Activated effector memory CD4-positive, alpha-beta T cell treated with anti-CD3 and anti-CD28 coated beads, Interleukin-2, amount 50 U/mL, for 16 hours (primary cell): ENCODE measurements around the gene PKD1.
"Not testable (repeated sequence)": the region's sequence is repeated elsewhere in the genome, so short reads cannot be mapped to it uniquely, and the experiment has no call there.

ENCODE experiments used
- DNase-seq: peaks from one replicate; pipeline ENCODE4 v3.0.0-alpha.2; 2020

Gene PKD1

DNA sequence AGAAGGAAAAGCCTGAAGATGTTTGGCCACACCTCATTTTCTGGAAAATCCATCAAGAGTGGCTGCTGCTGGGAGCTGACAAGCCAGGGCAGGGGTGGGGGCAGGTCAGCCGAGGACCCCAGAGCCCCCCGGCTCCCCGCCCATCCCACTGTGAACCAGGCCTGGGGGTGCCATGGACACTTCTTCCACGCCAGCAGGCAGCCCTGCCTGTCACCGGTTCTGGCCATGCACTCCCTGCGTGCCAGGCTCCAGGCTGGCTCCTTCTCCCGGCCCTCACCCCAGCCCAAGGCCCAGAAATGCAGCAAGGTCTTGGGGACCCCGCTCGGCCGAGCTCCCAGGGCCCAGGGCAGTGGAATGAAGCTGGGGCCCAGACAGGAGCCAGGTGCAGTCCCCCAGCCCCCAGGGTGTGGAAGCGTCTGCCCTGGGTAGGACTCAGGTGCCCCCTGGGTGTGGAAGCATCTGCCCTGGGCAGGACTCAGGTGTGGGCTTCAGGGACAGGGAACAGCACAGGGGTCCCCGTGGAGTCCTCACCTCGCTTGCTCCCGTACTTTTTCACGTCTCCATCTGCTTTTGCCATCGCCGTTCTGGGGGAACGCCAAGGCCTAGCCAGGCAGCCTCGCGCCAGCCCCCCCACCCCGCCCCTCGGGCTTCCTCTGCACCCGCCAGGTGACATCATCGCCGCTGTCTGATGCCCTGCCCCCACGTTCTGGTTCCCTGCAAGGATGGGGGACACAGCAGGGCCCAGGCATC is 12.6 kb downstream of the PKD1 start:
- DNase-seq: not testable (repeated sequence)

DNA sequence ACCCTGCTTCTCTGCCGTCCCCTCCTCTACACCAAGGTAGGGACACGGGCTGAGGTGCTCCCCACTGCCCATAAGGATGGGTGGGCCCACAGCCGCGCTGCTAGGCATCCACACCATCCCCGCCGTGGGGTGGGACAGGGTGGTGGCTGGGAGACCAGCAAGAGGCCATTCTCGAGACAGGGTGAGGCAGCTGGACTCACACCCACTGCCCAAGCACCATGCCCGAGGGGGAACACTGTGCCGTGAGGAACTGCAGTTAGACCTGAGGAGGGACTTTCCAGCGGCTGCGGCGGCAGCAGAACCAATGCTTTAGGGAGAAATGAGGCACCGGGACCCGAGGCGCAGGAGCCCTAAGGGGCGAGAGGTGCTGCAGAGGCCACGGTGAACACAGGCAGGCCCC is 13.3 kb downstream of the PKD1 start:
- DNase-seq: no peak

DNA sequence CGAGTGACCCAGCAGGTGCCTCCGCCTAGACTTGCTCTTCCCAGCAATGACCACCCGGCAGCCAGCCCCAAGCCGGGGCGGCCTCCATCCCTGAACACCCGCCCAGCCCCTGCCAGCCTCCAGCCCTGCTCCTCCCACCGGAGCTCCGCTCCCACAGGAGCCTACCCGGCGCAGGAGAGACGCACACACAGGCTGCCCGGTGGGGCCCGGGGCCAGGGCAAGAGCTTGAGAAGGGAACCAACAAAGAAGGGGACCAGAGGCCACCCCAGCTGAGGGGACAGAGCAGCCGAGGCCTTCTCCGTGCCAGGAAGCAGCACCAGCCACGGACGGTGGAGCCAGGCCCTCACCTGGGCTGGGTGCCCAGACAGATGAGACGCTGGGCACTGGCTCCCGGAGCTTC is 13.8 kb downstream of the PKD1 start:
- no peak for DNase-seq

DNA sequence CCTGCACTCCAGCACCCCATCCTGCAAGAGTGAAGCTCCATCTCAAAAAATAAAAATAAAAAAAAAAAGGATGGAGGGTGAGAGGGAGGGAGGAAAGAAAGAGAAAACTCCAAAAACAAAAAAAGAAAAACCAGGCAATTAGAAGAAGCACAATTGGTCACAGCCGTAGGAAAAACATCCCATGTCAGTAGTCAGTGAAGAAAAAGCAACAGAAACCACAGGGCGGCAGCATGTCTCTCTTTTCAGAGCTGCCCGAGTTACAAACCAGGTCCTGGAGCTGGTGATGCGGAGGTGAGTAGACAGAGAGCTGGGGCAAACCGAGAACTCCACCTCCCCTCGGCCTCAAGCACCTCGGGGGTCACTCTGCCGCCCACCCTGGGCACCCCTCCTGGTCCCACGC is 14.4 kb downstream of the PKD1 start:
- not testable (repeated sequence) for DNase-seq

DNA sequence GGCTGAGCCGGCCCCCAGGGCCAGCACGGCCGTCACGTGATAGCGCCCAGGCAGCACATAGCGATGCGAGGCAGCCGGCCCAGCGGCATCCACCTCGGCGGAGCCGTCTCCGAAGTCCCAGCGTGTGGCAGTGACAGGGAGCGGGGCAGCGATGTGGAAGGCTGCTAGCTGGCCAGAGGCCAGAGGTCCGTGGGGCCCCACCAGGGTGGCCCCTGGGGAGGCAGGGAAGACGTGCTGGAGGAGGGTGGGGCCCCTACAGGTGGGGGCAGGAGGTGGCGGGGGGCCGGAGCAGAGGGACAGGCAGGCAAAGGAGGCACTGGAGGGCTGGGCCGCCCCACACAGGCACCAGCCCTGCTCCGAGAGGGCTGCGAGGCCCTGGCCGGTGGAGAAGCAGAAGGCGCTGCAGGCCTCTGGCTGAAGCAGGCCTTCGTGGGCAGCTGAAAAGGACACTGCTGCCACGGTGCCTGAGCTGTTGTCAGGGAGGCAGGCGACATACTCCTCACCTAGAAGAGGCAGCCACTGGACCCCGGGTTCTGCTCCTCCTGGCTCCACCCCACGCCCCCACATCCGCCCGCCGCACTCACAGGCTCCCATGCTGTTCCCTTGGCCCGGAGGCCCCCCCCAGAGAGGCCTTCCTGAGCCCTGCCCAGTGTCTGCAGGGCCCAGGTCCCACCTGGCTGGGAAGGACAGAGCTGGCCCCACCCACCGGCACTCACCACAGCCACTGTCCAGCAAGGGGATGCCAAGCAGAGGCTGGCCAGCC is 17.6 kb downstream of the PKD1 start:
- DNase-seq: not testable (repeated sequence)

DNA sequence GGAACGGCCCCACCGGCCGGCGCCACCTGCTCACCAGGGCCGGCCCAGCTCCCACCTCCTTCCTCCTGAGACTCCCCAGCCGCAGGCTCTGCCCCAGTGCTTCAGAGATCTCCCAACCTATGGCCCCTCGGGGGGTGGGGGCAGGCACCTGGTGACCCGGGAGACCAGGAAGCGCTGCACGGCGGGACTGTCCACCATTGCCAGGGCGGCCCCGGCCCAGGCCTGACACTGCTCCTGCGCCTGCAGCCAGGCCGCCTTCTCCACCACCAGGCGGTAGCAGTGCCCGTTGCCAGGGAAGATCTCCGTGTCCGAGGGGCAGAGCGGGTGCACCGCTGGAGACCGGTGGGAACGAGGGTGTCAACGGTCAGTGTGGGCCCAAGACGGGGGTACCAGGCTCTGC is 18.4 kb downstream of the PKD1 start:
- DNase-seq: not testable (repeated sequence)

DNA sequence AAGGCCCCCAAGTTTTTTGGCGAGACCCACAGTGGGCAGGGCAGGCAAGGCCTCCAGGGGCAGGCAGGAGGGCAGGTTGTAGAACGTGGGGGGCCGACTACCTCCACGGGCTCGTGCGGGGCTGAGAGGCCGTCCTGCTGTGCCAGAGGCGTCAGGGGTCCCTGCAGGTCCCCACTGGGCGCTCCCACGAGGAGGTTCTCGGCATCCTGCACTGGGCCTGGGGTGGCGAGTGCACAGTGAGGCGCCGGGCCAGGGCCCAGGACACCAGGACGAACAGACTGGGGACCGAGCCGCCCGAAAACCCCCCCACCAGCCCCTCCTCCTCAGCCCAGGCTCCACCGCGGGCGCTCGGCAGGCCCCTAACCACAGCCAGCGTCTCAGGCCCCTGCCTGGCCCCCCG is 19.3 kb downstream of the PKD1 start:
- DNase-seq: not testable (repeated sequence)

DNA sequence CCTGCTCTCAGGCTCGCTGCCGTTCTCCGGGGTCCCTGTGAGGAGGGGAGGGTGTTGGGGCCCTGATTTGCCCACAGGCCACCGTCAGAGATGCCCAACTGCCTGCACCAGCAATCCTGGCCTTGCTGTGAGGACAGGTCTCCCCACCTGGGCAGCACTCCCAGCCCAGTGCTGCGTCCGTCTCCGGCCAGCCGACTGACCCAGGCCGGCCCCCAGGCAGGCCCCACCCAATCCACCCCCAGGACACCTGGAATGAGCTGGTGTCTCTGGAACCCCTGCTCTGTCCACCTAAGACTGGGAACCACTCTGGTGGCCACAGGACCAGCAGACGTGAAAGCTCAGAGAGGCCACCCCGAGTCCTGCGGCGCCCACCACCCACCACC is 20.1 kb downstream of the PKD1 start:
- no peak for DNase-seq

DNA sequence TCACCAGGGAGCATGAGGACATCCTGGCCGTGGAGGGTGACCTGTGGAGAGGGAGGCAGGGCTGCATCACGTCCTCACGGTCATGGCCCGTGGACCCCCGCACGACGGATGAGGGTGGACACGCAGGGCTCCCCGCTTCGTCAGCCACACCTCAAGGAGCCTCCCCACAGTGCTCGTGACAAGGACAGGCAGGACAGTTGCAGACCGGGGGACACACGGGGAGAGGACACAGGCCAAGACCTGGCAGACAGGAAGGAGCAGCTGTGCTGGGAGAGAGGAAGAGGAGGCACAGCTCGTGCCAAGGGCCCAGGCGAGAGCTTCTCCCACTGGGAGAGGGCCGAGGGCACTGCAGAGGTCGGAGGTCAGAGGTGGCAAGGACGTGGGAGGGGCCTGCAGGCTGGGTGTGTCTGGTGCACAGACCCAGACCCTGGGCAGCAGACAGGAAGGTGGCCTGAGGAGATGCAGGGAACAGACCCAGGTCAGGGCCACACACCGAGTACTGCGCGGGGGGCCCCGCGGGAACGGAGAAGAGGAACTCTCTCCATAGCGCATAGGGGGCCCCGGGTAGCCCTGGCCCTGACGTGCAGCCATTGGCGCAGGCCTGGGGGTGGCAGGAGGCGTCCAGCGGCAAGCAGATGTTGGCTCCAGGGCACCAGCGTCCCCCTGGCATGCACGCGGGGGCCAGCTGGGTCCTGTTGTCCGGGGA is 20.7 kb downstream of the PKD1 start:
- DNase-seq: not testable (repeated sequence)

DNA sequence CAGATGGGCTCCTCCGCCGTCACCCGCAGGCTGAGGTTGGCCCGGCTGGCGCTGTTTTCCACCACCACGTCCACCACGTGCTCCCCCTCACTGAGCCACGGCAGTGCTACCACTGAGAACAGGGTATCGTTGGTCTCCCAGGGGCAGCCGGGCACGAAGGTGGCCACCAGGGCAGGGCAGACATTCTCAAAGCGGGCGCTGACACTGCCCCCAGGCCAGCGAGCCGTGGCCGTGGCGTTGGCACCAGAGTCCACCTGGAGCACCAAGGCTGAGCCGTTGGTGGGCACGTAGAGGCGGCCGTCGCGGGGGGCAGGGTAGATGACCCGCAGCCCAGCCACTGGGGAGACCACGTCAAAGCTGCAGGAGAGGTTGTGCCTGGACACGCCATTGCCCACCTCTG is 21.5 kb downstream of the PKD1 start:
- not testable (repeated sequence) for DNase-seq

DNA sequence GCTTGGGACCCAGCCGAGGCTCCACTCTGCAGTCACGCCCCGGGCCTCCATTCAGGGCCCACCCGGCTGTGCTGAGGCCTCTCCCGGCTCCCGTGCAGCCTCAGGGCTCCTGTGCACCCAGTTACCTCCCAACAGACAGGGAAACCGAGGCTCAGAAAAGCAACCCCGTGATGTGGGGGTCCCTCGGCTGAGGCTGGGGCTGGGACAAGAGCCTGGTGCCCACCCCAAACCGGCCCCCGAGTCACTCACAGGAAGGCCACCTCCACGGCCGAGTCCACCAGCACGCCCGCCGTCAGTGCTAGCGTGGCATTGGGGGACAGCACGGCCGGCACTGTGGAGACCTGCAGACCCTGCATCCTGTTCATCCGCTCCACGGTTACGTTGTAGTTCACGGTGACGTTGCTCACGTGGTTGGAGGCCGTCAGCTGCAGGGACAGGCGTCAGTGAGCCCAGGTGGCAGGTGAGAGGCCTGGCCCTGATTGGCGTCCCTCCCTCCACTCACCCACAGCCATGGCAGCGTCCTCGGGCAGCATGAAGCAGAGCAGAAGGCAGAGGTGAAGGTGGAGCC is 23.1 kb downstream of the PKD1 start:
- not testable (repeated sequence) for DNase-seq

DNA sequence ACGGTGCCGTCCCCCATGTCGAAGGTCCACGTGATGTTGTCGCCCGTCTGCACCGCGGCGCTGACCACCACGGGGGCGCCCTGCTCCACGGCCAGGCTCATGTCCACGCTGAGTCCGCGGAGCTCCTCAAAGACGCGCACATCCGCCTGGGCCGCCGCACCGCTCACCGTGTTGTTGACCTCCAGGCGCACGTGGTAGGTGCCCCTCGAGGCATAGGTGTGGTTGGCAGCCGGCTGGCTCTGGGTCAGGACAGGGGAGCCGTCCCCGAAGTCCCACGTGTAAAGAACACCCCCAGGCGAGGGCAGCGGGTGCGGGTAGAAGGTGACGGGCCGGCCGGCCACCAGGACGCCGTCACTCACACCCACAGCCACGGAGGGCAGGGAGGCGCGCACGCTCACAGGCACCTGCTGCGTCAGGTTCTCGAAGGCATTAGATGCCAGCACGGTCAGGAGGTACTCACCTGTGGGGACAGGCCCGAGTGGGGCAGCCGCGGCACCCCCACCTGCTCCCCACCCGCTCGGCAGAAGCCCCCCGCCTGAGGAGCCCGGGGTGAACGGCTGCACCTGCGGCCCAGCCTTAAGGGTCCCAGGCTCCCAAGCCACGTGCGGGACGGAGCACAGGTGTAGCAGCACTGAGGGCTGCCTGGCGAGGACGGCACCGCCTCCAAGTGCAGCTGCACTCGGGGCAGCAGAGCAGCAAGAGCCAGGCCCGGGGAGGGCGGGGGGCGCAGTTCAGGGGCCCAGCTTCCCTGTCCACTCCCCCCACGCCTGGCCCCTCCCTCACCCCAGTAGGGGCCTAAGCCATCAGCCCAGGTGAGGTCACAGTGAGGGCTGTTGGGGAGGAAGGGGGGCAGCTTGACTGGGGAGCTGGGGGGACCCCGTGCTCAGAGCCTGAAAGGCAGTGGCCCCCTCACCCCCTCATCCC is 24.0 kb downstream of the PKD1 start:
- DNase-seq: not testable (repeated sequence)

DNA sequence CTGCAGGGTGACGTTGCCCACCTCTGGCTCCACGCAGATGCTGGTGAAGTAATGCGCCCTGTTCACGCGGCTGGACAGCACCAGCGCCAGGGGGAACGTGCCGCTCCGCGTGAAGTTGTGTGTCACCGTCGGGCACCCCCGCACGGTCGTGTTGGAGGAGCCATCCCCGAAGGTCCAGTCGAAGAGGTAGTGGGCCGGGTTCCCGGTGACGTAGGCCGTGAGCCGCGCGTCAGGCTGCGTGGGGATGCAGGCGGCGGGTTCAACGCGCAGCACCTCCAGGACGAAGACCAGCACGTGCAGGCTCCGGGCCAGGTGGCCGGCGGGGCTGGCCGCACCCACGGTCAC is 24.7 kb downstream of the PKD1 start:
- not testable (repeated sequence) for DNase-seq

DNA sequence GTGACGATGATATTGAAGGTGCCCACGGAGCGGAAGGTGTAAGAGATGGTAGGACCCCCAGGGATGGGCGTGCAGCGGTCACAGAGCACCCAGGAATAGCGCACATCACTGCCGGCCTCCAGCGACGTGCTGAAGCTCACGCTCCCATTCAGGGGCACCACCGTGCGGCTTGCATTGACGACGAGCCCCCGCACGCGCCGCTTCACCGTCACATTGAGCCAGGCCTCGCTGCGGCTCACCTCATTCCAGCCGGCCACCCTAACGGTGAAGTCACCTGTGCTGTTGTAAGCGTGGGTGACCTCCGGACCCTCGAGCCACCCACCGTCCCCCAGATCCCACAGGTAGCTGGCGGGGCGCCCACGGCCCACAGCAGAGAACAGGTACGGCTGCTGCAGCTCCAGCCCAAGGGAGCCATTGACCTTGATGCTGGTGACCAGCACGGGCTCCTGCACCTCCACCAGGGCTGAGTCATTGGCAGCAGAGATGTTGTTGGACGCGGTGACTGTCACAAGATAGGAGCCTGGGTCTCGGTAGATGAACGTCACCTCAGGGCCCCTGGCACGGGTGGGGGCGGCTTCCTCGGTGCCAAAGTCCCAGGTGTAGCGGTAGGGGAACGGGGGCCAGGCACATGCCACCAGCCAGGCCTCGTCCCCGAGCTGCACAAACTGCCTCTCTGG is 25.2 kb downstream of the PKD1 start:
- DNase-seq: not testable (repeated sequence)

DNA sequence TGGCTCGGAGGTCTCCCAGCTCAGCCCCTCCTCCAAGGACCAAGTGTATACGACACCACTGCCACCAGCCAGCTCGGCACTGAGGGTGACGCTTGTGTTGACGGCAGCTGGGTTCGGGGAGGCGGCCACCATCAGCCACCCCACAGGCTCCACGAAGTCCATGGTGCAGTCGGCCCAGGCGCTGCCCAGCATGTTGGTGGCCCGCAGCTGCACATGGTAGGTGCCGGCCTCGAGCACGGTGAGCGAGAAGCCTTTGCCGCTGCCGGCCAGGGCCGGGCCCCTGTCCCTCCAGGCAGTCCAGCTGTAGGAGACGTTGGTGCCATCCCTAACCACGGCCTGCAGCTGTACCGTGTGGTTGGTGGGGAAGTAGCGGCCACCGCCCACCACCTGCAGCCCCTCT is 25.8 kb downstream of the PKD1 start:
- DNase-seq: not testable (repeated sequence)

DNA sequence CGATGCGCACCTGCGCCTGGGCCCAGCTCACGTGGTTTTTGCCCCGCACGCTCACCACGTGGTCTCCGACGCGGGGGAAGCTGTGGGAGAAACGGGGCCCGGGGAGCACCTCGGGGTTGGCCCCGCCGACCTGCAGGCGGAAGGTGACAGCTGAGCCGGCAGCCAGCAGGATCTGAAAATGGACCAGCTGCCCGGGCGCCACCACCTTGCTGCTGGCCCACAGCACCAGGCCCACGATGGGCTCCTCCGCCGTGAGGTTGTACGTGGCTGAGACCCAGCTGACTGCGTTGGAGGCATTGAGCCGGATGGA is 26.5 kb downstream of the PKD1 start:
- not testable (repeated sequence) for DNase-seq

DNA sequence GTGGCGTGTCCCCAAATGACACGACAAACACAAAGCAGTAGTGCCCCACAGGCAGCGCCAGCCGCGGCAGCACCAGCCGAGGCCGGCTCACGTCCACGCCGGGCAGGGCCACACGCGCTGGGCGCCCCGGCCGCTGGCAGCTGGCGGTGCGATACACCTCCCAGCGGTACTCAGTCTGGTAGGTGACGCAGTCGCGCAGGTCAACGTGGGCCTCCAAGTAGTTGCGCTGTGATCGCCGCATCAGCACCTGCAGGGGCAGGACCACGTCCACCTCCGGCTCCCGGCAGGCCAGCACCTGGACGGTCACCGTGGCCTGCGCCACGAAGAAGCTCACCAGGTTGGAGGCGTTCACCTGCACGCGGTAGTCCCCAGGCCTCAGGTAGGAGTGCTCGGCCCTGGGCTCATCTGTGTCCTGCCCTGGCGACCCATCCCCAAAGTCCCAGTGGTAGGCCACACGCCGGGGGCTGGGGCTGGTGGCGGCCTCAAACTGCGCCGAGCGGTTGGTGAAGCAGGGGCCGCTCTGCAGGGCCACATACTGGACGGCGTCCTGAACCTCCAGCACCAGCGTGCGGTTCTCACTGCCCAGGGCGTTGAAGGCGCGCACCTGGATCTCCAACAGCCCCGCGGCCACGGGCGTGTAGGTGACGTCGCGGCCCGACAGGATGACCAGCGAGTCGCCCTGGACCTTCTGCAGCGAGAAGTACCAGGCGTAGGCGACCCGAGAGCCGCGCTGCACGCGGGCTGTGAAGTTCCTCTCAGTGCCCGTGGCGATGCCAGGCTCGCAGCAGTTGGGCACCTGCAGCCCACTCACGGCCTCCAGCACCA is 27.0 kb downstream of the PKD1 start:
- not testable (repeated sequence) for DNase-seq

DNA sequence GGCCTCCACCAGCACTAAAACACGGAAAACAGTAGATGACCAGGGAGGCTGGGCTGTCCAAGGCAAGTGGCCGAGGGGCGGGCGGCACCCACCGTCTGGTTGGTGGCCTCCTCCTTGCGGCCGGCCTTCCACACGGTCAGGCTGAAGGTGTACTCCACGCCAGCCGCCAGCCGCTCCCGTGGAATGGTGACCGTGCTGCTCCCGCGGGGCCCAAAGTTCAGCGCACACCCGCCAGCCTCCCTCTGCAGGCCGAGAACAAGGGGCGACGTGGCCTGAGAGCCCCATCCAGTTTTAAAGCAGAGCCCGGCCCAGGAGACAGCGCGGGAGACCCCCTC is 27.9 kb downstream of the PKD1 start:
- DNase-seq: not testable (repeated sequence)

DNA sequence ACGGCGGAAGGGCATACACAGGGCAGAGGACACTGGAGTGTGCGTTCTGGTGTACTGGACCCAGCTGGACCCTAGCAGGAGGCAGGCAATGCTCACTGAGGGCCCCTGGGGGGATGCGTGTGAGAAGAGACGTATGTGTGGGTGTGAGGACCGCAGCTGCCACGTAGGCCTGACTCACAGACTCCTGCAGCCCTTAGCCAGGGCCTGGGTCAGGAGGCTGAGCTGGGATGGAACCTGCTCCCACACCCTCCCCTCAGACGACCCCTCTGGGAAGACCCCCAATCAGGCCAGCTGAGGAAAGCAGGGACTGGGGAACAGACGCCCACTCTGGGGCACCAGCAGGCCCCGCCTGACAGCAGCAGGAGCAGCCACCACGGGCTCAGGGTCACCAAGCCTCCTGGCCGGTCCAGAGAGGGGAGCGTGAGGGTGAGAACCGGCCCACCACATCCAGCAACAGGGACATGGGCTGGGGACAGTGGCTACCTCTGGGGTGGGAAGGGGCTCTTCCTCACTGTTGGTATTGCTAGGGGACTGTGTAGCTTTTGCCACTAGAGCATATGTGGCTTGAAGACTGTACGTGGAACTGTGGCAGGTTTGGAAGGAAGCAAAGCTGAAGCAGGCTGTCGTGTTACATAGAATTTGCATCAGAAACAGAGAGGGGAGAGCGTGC is 28.4 kb downstream of the PKD1 start:
- DNase-seq: not testable (repeated sequence)

DNA sequence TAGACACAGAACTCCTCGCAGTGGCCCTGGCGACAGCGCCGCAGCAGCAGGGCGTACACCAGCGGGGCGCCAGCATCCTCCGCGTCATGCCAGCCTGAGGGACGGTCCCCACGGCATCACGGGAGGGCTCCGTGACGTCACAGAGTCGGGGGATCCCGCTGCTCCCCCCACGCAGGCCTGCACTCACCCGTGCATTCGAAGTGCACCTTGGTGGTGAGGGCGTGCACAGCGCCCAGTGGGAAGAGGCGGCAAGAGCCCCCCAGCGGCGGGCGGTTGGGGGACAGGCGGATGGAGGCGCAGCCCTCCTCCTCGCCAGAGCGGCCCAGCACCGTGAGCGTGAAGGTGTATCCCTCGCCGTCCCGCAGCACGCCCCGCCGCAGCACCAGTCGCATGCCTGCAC is 29.5 kb downstream of the PKD1 start:
- DNase-seq: not testable (repeated sequence)

DNA sequence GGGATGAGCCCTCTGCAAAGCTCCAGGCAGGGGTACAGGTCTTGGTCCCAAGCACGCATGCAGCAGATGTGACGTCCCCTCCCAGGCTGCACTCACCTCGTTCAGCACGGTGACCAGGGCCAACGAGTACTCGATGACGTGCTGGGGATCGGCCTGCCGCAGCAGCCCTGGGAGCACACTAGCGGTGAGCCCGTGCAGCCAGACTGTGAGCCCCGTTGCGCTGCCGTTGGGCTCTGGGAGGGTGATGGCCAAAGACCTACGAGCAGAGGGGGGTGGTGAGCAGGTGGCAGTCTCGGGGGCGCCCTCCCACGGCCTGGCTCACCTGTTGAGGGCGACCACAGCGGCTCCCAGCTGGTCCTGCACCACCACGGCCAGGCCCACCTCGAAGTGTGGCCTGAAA is 29.9 kb downstream of the PKD1 start:
- DNase-seq: not testable (repeated sequence)
